Activated CD8-positive, alpha-beta T cell treated with anti-CD3 and anti-CD28 coated beads, Interleukin-2, amount 10 ng/mL, durations not matched to agents 7 days and 5 days (primary cell): ENCODE results near the gene PUDP. TPM values are rescaled to one million over a fixed set of nuclear protein-coding genes. Genes with fewer than 3 reads are reported as not detected.

Experiments used
- ATAC-seq: fragments of 150-1000 bp; cut with Tn5 transposase; one replicate; pipeline ENCODE4 v1.10.0; 2021; ENCODE audit warnings: moderate library complexity
- CTCF ChIA-PET: fragments of 350-600 bp; sonication (Branson Sonifier 250); formaldehyde crosslinking; loops from one replicate; lab custom pipeline; 2021; ENCODE audit warnings: antibody characterized with exemption; lab: Charles Lee
- POLR2A ChIA-PET: fragments of 350-600 bp; sonication (Branson Sonifier 250); formaldehyde crosslinking; loops from one replicate; lab custom pipeline; 2021; ENCODE audit warnings: antibody characterized with exemption; lab: Charles Lee
- DNase-seq: peaks from one replicate; pipeline ENCODE4 v3.0.0-alpha.2; 2020
- H3K27ac Mint-ChIP-seq: one replicate; pipeline ENCODE4 v1.8.0; 2021; ENCODE audit warnings: mild to moderate bottlenecking, mixed read lengths
- H3K27me3 Mint-ChIP-seq: one replicate; pipeline ENCODE4 v1.8.0; 2021; ENCODE audit warnings: low read depth, mixed read lengths
- H3K36me3 Mint-ChIP-seq: one replicate; pipeline ENCODE4 v1.8.0; 2021; ENCODE audit warnings: low read depth, mixed read lengths
- H3K4me1 Mint-ChIP-seq: one replicate; pipeline ENCODE4 v1.8.0; 2021; ENCODE audit warnings: low read depth, mixed read lengths
- H3K4me3 Mint-ChIP-seq: one replicate; pipeline ENCODE4 v1.8.0; 2021; ENCODE audit warnings: mild to moderate bottlenecking, mixed read lengths
- H3K9me3 Mint-ChIP-seq: one replicate; pipeline ENCODE4 v1.8.0; 2022; ENCODE audit warnings: mixed read lengths; ENCODE audit not compliant: insufficient read depth
- total RNA-seq, 2 experiments: library from RNA; stranded (reverse); gene quantifications; one replicate each; pipeline ENCODE4 v1.2.3, GENCODE V29; 2021

The PUDP gene
- total RNA-seq, 2 experiments from 2014 or later = 16.1 to 16.6 TPM

DNA sequence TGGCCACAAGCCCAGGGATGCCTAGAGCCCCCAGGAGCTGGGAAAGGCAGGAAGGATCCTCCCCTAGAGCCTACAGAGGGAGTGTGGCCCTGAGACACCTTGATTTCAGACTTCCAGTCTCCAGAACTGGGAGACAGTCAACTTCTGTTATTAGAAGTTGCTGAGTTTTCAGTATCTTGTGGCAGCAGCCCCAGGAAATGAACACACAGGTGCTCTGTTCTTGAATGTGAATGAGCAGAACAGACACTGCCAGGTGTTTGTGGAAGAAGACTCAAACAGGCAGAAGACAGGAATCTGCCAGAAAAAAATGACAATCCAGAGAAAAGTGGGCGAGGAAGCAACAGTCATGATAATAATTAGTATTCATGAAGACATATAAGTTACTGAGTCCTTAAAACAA lies 64.9 kb downstream of the PUDP start:
- Mint-ChIP-seq H3K9me3 (no peaks in the 10 kb centered on the region), H3K4me1 (peaks cover 60% of the 10 kb centered on the region), H3K27me3 (no peaks in the 10 kb centered on the region), H3K36me3 (peaks cover 32% of the 10 kb centered on the region), H3K27ac (peak overlapping the region; percentile 77), H3K4me3 (peak overlapping the region; percentile 47)
- POLR2A ChIA-PET = no interaction called here
- DNase-seq (no peak), ATAC-seq (no peak)
- CTCF ChIA-PET = no interaction called here

DNA sequence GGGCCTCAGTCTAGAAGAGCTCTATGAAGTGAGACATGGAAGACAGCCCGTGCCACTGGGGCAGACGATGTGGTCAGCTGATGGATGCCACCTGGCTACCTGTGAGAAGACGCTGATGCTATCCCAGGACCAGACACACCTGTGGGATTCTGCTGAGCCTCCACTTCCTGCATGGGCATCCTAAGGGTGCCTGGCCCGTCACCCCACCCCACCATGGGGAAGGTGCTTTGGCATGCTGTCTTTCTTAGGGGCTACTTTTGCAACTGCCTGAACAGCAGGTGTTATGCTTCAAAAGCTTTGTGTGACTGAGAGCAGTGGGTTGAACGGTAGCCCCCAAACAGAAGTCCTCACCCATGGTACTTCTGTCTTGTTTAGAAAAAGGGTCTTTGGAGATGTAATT lies 65.4 kb downstream of the PUDP start:
- Mint-ChIP-seq H3K4me3 (no peak overlapping the region), H3K27ac (peak overlapping the region; percentile 64), H3K4me1 (peaks cover 57% of the 10 kb centered on the region), H3K9me3 (no peaks in the 10 kb centered on the region), H3K27me3 (no peaks in the 10 kb centered on the region), H3K36me3 (peaks cover 32% of the 10 kb centered on the region)
- POLR2A ChIA-PET = no interaction called here
- DNase-seq (no peak), ATAC-seq (no peak)
- CTCF ChIA-PET = no interaction called here

DNA sequence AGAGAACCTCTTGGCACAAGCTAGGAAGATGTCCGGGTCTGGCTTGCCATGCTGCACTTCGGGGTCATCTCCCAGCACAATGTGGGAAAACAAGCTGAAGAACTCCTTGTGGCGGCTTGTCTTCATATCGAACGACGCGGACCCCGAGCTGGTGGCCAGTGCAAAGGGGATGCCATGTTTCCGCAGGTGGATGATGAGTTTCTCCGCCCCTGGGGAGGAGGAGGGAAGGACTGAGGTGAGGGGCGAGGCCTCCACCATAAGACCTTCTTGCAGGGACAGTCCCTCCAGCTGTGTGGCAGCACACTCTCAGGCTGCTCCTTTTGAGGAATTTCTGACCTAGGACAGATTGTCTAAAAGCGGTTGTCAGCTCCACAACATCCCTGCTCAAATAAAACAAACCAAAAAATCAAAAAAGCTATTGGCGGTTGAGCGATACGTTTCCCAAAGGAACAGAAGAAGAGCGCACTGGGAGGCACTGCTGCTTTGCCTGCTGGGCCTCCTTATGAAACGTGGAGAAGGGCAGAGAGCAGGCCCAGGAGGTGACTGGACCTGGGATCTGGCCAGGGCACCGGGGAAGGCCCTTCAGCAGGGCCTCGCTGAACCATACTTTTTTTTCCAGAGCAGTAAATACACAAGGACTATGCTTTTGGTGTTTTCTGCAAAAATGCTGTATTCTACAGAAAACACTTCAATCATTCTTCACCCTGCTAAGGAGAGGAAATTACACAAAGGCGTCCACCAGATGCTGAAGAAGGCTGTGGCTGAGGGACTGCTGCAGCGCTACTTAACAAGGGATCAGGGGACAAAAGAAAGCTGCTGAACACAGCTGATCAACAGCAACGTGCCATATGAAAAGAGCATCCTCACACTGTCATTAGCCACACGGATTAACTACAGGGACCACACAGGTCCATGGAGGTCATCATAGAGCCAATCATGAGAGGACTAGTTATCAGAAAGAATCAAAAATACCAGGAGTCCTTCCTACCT lies 70.4 kb downstream of the PUDP start:
- Mint-ChIP-seq H3K4me1 (peaks cover 28% of the 10 kb centered on the region), H3K9me3 (no peaks in the 10 kb centered on the region), H3K4me3 (no peak overlapping the region), H3K36me3 (peaks cover 33% of the 10 kb centered on the region), H3K27ac (no peak overlapping the region), H3K27me3 (no peaks in the 10 kb centered on the region)
- ATAC-seq (no peak), DNase-seq (no peak)
- ChIA-PET POLR2A (no interaction called here), CTCF (no interaction called here)

DNA sequence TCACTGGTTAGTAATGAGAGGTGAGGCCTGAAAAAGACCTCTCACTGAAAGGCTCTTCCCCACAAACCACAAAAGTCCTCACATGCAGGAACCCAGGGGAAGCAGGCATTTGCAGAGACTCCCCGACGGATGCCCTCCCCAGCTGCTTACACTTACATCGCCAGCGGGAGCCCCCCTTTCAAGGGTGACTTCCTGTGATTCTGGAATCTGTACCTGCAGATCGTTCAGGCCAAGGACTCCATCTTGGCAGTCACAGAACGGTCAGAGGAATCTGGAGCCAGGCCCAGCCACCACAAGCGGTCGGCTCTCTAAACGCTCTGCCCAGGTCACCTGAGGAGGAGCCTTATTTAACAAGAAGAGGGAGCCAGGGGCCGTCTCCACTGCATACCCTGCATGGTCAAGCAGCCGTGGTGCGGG lies 71.7 kb downstream of the PUDP start:
- Mint-ChIP-seq H3K27me3 (no peaks in the 10 kb centered on the region), H3K4me1 (peaks cover 19% of the 10 kb centered on the region), H3K27ac (no peak overlapping the region), H3K9me3 (no peaks in the 10 kb centered on the region), H3K4me3 (no peak overlapping the region), H3K36me3 (peaks cover 26% of the 10 kb centered on the region)
- ChIA-PET CTCF (no interaction called here), POLR2A (no interaction called here)
- DNase-seq (no peak), ATAC-seq (no peak)

DNA sequence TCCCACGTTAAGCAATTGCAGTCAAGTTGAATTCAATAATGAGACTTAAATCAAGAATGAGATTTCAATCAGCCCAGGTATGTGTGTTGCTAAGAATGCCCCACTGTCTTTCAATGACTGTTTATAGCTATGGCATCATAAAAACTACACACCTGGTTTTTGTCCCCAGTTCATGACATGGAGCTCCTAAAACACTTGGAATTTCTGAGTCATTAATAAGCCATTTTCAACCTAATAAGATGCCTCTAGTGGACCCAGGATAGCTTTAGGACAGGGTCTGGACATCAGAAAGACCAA lies 73.1 kb downstream of the PUDP start:
- no peaks in the 10 kb centered on the region for H3K9me3 Mint-ChIP-seq
- CTCF ChIA-PET = no interaction called here
- peaks cover 21% of the 10 kb centered on the region for H3K36me3 Mint-ChIP-seq
- no peaks in the 10 kb centered on the region for H3K27me3 Mint-ChIP-seq
- H3K4me3 Mint-ChIP-seq = no peak overlapping the region
- DNase-seq (no peak), ATAC-seq (no peak)
- H3K27ac Mint-ChIP-seq = no peak overlapping the region
- H3K4me1 Mint-ChIP-seq = peaks cover 23% of the 10 kb centered on the region
- POLR2A ChIA-PET = no interaction called here

DNA sequence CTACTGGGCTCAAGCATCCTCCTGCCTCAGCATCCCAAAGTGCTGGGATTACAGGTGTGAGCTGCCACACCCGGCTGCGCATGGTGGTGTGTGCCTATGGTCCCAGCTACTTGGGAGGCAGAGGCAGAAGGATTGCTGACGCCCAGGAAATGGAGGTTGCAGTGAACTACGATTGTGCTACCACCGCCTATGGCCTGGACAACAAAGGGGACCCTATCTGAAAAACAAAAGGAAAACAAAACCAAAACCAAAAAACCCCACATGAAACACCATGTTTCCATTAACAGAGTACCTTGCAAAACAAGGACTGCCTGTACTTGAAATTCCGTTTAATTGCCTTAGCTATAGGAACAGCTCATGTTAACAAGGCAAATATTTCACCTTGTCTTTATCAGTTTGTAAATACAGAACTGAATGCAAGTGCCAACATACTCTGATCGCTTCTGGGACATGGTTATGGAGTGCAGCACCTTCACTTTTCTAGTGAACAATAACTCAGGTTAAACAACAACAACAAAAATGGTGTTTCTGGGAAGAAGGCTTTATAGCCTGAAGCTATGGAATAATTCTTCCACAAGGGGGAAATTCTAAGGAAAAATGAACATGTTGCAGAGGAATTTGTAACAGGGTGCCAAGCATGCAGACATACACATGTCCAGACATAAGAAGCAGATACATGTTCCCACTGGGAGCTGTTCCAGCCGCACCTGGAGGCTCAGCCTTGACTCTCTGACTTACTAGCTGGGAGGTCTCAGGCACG lies 73.6 kb downstream of the PUDP start:
- Mint-ChIP-seq H3K9me3 (no peaks in the 10 kb centered on the region), H3K4me1 (peaks cover 28% of the 10 kb centered on the region), H3K27me3 (no peaks in the 10 kb centered on the region), H3K27ac (no peak overlapping the region), H3K36me3 (peaks cover 21% of the 10 kb centered on the region), H3K4me3 (no peak overlapping the region)
- ChIA-PET CTCF (no interaction called here), POLR2A (no interaction called here)
- ATAC-seq (peak; percentile 77), DNase-seq (no peak)

DNA sequence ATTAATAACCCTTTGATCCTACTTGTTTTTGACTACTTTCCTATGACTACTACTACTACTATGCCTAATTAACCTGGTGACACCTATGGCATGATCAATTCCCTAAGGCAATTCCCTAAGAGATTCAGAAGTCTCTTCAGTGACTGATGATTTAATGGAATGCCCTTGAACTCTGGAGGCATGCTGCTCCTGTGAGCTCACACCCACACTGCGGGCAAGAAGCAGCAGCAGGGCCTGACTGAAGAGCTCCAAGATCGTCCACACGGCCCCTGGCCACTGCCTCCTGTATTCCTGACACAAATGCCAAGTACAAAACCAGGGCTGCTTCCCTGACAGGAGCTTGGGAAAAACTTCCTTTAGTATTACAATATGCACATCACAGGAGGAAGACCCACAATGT lies 74.6 kb downstream of the PUDP start:
- Mint-ChIP-seq H3K27ac (no peak overlapping the region), H3K4me1 (peaks cover 38% of the 10 kb centered on the region), H3K27me3 (no peaks in the 10 kb centered on the region), H3K36me3 (peaks cover 17% of the 10 kb centered on the region), H3K9me3 (no peaks in the 10 kb centered on the region), H3K4me3 (no peak overlapping the region)
- DNase-seq = no peak
- POLR2A ChIA-PET = no interaction called here
- CTCF ChIA-PET = no interaction called here
- ATAC-seq = no peak

DNA sequence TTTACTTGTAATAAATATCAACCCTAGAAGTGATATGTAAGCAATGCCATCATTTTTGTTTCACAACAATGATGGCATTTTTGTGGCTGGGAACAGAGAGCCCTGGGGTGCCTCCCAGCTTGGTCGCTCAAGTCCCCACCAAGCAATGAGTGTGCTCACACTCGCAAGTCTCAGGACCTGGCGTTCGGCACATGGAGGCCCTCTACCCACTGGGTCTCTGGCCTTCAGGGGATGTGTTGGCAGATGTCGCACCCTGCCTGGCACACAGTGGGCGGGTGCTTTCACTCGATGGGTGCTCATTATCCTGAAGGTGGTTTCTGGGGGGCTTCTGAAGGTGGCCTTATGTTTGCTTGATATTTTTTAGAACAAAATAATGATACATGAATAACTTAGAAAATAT lies 75.1 kb downstream of the PUDP start:
- DNase-seq = no peak
- H3K36me3 Mint-ChIP-seq = peaks cover 17% of the 10 kb centered on the region
- ChIA-PET CTCF (no interaction called here), POLR2A (no interaction called here)
- H3K4me3 Mint-ChIP-seq = no peak overlapping the region
- no peak for ATAC-seq
- H3K4me1 Mint-ChIP-seq = peaks cover 40% of the 10 kb centered on the region
- H3K27me3 Mint-ChIP-seq = no peaks in the 10 kb centered on the region
- no peak overlapping the region for H3K27ac Mint-ChIP-seq
- H3K9me3 Mint-ChIP-seq = no peaks in the 10 kb centered on the region

DNA sequence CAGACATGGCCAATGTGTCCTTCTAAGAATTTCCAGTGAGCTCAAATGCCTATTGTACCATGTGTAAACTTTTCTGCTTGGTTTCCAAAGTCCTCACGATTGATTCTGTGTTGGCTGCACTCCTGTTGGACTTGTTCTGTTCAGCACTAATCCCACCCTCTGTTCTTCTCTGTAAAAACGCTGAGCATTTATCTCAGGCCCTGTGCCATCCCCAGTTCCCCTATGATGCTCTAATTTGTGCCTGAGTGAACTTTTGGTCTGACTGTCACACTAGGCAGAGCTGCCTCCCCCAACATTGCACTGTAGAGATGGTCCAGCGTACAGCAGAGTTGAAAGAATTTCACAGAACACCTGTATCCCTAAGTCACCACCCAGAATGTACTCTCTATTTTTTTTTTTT lies 76.6 kb downstream of the PUDP start:
- DNase-seq (no peak), ATAC-seq (no peak)
- Mint-ChIP-seq H3K9me3 (no peaks in the 10 kb centered on the region), H3K4me3 (no peak overlapping the region), H3K36me3 (peaks cover 16% of the 10 kb centered on the region), H3K27ac (no peak overlapping the region), H3K27me3 (no peaks in the 10 kb centered on the region), H3K4me1 (peaks cover 40% of the 10 kb centered on the region)
- ChIA-PET CTCF (no interaction called here), POLR2A (no interaction called here)

DNA sequence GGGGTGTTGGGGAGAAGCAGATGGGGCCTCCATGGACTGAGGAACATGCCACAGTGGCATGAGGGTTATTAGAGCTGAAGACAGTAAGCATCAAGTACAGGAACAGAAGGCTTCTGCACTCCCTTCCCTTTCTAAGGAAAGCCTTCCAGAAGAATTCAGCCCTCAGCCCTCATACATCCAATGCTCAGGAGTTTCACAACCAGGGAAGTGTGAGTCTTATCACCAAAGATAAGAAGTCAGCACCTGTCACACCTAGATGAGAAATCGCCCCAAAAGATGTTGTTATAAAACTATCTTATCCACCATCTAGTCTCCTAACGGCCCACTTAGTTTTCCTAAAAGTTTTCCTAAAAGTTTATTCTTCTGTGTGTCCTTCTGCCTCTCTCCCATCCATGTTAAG lies 78.4 kb downstream of the PUDP start:
- no peak for ATAC-seq
- peak overlapping the region; percentile 70 for H3K27ac Mint-ChIP-seq

DNA sequence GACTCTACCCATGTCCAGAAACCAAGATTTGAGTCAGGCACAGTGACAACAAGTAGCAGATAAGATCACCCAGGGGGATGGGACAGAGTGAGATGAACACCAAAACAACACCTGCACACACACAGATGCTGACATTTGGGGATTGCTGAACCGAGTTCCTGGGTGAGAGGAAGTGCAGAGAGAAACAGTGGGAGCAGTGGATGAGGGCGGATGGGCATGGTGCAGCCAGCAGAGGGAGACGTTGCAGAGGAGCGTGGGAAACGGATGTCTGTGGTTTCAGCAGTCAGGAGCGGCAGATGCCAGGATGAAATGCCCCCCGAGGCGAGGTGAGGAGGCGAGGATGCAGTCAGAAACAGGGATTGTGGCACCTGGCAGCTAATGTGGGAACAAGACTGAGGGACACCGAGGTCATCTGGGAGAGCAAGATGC lies 79.0 kb downstream of the PUDP start:
- Mint-ChIP-seq H3K4me3 (no peak overlapping the region), H3K27ac (peak overlapping the region; percentile 70), H3K36me3 (peaks cover 4% of the 10 kb centered on the region), H3K27me3 (no peaks in the 10 kb centered on the region), H3K9me3 (no peaks in the 10 kb centered on the region), H3K4me1 (peaks cover 24% of the 10 kb centered on the region)
- ATAC-seq = no peak
- ChIA-PET POLR2A (no interaction called here), CTCF (no interaction called here)
- DNase-seq = peak; percentile 34

More for the DNA sequence above, 78.4 kb downstream of the PUDP start:
- Mint-ChIP-seq H3K36me3 (peaks cover 6% of the 10 kb centered on the region), H3K27me3 (no peaks in the 10 kb centered on the region), H3K4me3 (no peak overlapping the region), H3K9me3 (no peaks in the 10 kb centered on the region), H3K4me1 (peaks cover 31% of the 10 kb centered on the region)
- ChIA-PET CTCF (no interaction called here), POLR2A (no interaction called here)
- DNase-seq = no peak

DNA sequence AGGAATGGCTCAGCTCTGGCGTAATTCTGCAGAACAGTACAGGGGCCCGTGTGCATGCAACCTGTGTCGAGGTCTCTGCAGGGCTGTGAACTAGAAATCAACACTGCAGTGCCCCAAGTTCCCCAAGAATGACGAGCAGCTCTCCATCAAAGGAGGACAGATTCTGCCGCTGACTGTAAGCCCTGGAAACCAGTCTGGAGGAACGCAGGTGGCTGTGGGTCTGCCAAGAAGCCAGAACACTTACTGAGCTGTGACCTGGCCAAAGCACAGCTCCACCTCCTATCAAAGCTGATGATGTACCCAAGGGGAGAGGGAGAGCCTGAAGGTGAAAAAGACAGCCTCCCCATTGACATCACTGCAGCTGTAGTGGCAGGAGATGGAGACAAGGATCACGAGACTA lies 80.7 kb downstream of the PUDP start:
- ChIA-PET CTCF (interaction anchor here (0.6 kb wide), 1 partner anchor 80 kb away, joined by 5 read pairs; no protein-coding TSS in a partner anchor), POLR2A (no interaction called here)
- peaks cover 25% of the 10 kb centered on the region for H3K4me1 Mint-ChIP-seq
- H3K4me3 Mint-ChIP-seq = no peak overlapping the region
- H3K36me3 Mint-ChIP-seq = peaks cover 4% of the 10 kb centered on the region
- no peaks in the 10 kb centered on the region for H3K9me3 Mint-ChIP-seq
- no peak overlapping the region for H3K27ac Mint-ChIP-seq
- ATAC-seq (no peak), DNase-seq (no peak)
- H3K27me3 Mint-ChIP-seq = no peaks in the 10 kb centered on the region
